H1 (cell line): ENCODE results near the gene CELSR1.

Source experiments
- FOSL1 ChIP-seq: IDR thresholded peaks from 2 replicates; pipeline ENCODE4 v1.6.1; 2011; ENCODE audit warnings: mild to moderate bottlenecking, low read depth, low read length, moderate library complexity; ENCODE audit not compliant: insufficient read depth
- JUND ChIP-seq: IDR thresholded peaks from 2 replicates; pipeline ENCODE4 v1.6.1; 2011; ENCODE audit warnings: mild to moderate bottlenecking, improper control_type of control experiment, low read length
- RFX5 ChIP-seq: IDR thresholded peaks from 2 replicates; pipeline ENCODE4 v1.6.1; 2011; ENCODE audit warnings: low read depth, low read length, improper control_type of control experiment, borderline replicate concordance
- SIN3A ChIP-seq, 2 experiments: IDR thresholded peaks in 1 of 2; conservative IDR thresholded peaks in 1 of 2; 2 replicates each; pipeline ENCODE4 v1.6.1; 2011 to 2012; ENCODE audit warnings: low read length in 2 of 2, improper control_type of control experiment in 1 of 2, low read depth in 1 of 2, mild to moderate bottlenecking in 1 of 2
- TAF1 ChIP-seq: IDR thresholded peaks from 2 replicates; pipeline ENCODE4 v1.6.1; 2011; ENCODE audit warnings: mild to moderate bottlenecking, low read depth, low read length
- ZNF274 ChIP-seq: IDR thresholded peaks from 2 replicates; pipeline ENCODE4 v1.7.0; 2012; ENCODE audit warnings: low read length, borderline replicate concordance; ENCODE audit errors: extremely low read depth
- TF ChIP-seq, protein P1 (sequence below), 3 experiments: IDR thresholded peaks; 1 replicate in 2 of 3; 2 replicates in 1 of 3; pipeline versions ENCODE4 v1.5.1 to v1.6.1; 2011; ENCODE audit warnings: low read length in 3 of 3, mild to moderate bottlenecking in 3 of 3, inconsistent platforms in 2 of 3, low read depth in 1 of 3, moderate library complexity in 1 of 3; ENCODE audit not compliant: insufficient read depth in 1 of 3; ENCODE audit errors: control extremely low read depth in 1 of 3

DNA sequence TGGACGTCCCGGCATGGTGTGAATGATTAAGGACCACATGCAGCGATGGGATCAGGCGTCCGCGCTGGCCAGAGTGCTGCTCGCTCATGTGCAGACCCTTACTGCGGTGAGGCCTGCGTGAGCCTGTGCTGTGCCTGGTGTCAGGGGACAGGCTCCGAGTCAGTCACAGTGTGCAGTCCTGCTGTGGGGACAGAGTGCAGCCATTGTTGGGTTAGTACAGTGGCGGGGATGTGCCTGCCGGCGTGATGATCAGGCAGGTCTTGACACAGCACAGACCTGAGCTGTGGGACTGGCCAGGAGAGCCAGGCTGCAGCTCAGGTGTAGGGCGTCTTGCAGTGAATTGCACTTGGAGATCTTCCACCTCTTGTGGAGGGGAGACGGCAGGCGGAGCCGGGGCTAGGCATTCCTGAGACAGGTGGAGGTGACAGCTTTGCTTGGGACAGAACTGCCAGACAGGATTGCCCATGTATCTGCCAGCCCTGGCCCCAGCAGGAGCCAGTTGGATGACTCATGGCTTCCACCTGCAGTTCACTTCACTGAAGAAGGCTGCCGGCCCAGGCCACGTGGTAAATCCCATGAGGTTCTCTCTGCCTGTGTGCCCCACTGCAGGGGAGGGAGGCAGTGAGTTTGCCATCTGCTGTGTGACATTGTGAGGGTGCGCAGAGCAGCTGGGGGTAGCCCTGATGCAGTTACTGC, 184.6 kb downstream of the CELSR1 start:
- TF ChIP-seq SIN3A (conservative IDR thresholded peaks at IDR 0.05 in 1 of 2, IDR thresholded peaks at IDR 0.05 in 1 of 2; ENCODE audit: low read depth in 1 of 2, low read length in 2 of 2) (no peak), TAF1 (no peak), RFX5 (no peak), ZNF274 (no peak), FOSL1 (no peak), JUND (no peak)
- TF ChIP-seq, protein P1, sequence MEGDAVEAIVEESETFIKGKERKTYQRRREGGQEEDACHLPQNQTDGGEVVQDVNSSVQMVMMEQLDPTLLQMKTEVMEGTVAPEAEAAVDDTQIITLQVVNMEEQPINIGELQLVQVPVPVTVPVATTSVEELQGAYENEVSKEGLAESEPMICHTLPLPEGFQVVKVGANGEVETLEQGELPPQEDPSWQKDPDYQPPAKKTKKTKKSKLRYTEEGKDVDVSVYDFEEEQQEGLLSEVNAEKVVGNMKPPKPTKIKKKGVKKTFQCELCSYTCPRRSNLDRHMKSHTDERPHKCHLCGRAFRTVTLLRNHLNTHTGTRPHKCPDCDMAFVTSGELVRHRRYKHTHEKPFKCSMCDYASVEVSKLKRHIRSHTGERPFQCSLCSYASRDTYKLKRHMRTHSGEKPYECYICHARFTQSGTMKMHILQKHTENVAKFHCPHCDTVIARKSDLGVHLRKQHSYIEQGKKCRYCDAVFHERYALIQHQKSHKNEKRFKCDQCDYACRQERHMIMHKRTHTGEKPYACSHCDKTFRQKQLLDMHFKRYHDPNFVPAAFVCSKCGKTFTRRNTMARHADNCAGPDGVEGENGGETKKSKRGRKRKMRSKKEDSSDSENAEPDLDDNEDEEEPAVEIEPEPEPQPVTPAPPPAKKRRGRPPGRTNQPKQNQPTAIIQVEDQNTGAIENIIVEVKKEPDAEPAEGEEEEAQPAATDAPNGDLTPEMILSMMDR (IDR thresholded peaks at IDR 0.05; ENCODE audit: control extremely low read depth in 1 of 3, insufficient read depth in 1 of 3, low read depth in 1 of 3, low read length in 3 of 3) = no peak
